Stimulated activated CD8-positive, alpha-beta memory T cell treated with anti-CD3 and anti-CD28 coated beads, Interleukin-7, amount 100 ng/mL, for 24 hours (primary cell): ENCODE results near the gene GTPBP10.

Source experiments
- DNase-seq: peaks from one replicate; pipeline ENCODE4 v3.0.0-alpha.2; 2020; ENCODE audit warnings: low read depth

Gene GTPBP10

GRCh38 chr7:90383422-90383821 is 36.9 kb downstream of the GTPBP10 start:
- no peak for DNase-seq

- DNase-seq: no peak
These were observed 37.3 kb downstream of the GTPBP10 start for GRCh38 chr7:90383861-90384260.

- no peak for DNase-seq
These were observed 37.9 kb downstream of the GTPBP10 start for GRCh38 chr7:90384433-90384832.

- no peak for DNase-seq
These were observed 41.1 kb downstream of the GTPBP10 start for GRCh38 chr7:90387470-90388240.

GRCh38 chr7:90390926-90391325 is 44.4 kb downstream of the GTPBP10 start:
- no peak for DNase-seq

- DNase-seq: no peak
These were observed 45.0 kb downstream of the GTPBP10 start for GRCh38 chr7:90391488-90391887.

GRCh38 chr7:90396420-90396819 is 49.9 kb downstream of the GTPBP10 start:
- DNase-seq: no peak

- DNase-seq: no peak
These were observed 55.5 kb downstream of the GTPBP10 start for GRCh38 chr7:90401989-90402388.

GRCh38 chr7:90402785-90403173 is 56.3 kb downstream of the GTPBP10 start:
- no peak for DNase-seq

- peak; percentile 46 for DNase-seq
These were observed 56.9 kb downstream of the GTPBP10 start, which contains the start of gene CLDN12 for GRCh38 chr7:90403174-90404113. Gene CLDN12 (plus strand): TSS chr7:90403461. CDS start chr7:90412677, 9,216 bp downstream.

- no peak for DNase-seq
These were observed 58.3 kb downstream of the GTPBP10 start for GRCh38 chr7:90404777-90405176.

GRCh38 chr7:90407484-90407821 is 60.9 kb downstream of the GTPBP10 start:
- no peak for DNase-seq

- no peak for DNase-seq
These were observed 61.6 kb downstream of the GTPBP10 start for GRCh38 chr7:90408142-90408541.

GRCh38 chr7:90409667-90410066 is 63.2 kb downstream of the GTPBP10 start:
- DNase-seq: no peak

- no peak for DNase-seq
These were observed 65.0 kb downstream of the GTPBP10 start for GRCh38 chr7:90411510-90411909.

- no peak for DNase-seq
These were observed 66.1 kb downstream of the GTPBP10 start for GRCh38 chr7:90412458-90413184.

GRCh38 chr7:90413185-90413528 is 66.6 kb downstream of the GTPBP10 start:
- DNase-seq: no peak

- no peak for DNase-seq
These were observed 75.1 kb downstream of the GTPBP10 start for GRCh38 chr7:90421651-90422050.

- no peak for DNase-seq
These were observed 78.2 kb downstream of the GTPBP10 start for GRCh38 chr7:90424720-90425119.

- no peak for DNase-seq
These were observed 78.9 kb downstream of the GTPBP10 start for GRCh38 chr7:90425376-90425775.

GRCh38 chr7:90430614-90431460 is 84.3 kb downstream of the GTPBP10 start:
- DNase-seq: no peak

GRCh38 chr7:90432752-90433151 is 86.2 kb downstream of the GTPBP10 start:
- no peak for DNase-seq
